Activated T-helper 2 cell treated with anti-CD3 and anti-CD28 coated beads, Interferon-gamma antibody, Interleukin-2, Interleukin-4, amounts not matched to agents 10 μg/mL and 5 μg/mL and 100 μg/mL, durations not matched to agents 14 hours and 24 hours and 36 hours (primary cell): ENCODE data around the gene PSPN. TPM values are rescaled to one million over a fixed set of nuclear protein-coding genes. Genes with fewer than 3 reads are reported as not detected.
"Not testable (repeated sequence)": the region's sequence is repeated elsewhere in the genome, so short reads cannot be mapped to it uniquely, and the experiment has no call there.

Experiments
- DNase-seq: peaks from one replicate; pipeline ENCODE4 v3.0.0; 2021; ENCODE audit warnings: low spot score
- H3K27ac Mint-ChIP-seq: one replicate; pipeline ENCODE4 v1.8.0; 2021; ENCODE audit warnings: mixed read lengths
- H3K27me3 Mint-ChIP-seq: one replicate; pipeline ENCODE4 v1.8.0; 2021; ENCODE audit warnings: low read depth, mixed read lengths
- H3K36me3 Mint-ChIP-seq: one replicate; pipeline ENCODE4 v1.8.0; 2021; ENCODE audit warnings: low read depth, mixed read lengths
- H3K4me1 Mint-ChIP-seq: one replicate; pipeline ENCODE4 v1.8.0; 2021; ENCODE audit warnings: low read depth, mixed read lengths
- H3K4me3 Mint-ChIP-seq: one replicate; pipeline ENCODE4 v1.8.0; 2021; ENCODE audit warnings: low read depth, mild to moderate bottlenecking, moderate library complexity, mixed read lengths
- H3K9me3 Mint-ChIP-seq: one replicate; pipeline ENCODE4 v1.8.0; 2021; ENCODE audit warnings: mixed read lengths
- intact Hi-C: fragments of 100-400 bp; cut with micrococcal nuclease; formaldehyde crosslinking; loops from one replicate; pipeline ENCODE4 v1.15.1; 2023
- total RNA-seq: library from RNA; stranded (reverse); gene quantifications from 2 replicates; pipeline ENCODE4 v1.2.3, GENCODE V29; 2022

PSPN gene
- total RNA-seq, 1 donor from 2014 or later: 1.6 TPM

DNA sequence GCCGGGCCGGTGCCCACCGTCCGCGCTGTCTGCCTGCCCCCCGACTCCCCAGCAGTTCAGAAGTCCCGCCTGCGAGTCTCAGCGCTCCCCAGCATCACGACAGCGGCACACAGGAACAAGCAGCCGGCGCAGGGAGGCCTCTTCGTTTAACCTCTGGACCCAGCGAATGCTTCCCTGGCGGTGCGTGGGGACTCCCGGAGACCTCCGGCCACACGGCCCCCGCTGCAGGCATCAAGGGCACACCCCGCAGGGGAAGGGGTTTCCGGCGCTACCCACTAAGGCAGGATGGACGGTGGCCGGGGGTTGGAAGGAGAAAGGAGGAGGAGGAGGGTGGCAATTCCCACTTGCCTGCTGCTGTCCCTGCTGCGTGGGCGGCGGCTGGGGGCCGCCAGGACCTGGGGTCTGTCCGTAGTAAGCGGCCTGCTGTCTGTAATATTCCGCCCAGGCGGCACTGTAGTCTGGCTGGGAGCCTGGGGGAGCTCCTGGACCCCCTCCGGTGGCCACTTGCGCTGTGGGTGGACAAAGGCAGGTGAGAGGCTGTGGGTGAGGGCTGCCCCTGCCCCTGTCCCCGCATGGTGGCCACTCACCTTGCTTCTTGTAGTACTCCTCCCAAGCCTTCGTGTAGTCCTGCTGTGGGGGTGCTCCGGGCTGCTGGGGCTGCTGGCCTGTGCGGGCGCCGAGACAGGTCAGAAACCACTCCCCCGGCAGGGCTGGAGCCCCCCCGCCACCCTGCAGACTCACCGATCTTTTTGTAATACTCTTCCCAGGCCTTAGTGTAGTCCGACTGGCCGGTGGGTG lies 39.3 kb upstream of the PSPN start:
- Mint-ChIP-seq H3K9me3 (no peaks in the 10 kb centered on the region), H3K27ac (no peak overlapping the region), H3K4me1 (no peaks in the 10 kb centered on the region), H3K4me3 (no peak overlapping the region), H3K36me3 (peaks cover 53% of the 10 kb centered on the region), H3K27me3 (no peaks in the 10 kb centered on the region)
- DNase-seq: no peak
- intact Hi-C loops: no loop called here

DNA sequence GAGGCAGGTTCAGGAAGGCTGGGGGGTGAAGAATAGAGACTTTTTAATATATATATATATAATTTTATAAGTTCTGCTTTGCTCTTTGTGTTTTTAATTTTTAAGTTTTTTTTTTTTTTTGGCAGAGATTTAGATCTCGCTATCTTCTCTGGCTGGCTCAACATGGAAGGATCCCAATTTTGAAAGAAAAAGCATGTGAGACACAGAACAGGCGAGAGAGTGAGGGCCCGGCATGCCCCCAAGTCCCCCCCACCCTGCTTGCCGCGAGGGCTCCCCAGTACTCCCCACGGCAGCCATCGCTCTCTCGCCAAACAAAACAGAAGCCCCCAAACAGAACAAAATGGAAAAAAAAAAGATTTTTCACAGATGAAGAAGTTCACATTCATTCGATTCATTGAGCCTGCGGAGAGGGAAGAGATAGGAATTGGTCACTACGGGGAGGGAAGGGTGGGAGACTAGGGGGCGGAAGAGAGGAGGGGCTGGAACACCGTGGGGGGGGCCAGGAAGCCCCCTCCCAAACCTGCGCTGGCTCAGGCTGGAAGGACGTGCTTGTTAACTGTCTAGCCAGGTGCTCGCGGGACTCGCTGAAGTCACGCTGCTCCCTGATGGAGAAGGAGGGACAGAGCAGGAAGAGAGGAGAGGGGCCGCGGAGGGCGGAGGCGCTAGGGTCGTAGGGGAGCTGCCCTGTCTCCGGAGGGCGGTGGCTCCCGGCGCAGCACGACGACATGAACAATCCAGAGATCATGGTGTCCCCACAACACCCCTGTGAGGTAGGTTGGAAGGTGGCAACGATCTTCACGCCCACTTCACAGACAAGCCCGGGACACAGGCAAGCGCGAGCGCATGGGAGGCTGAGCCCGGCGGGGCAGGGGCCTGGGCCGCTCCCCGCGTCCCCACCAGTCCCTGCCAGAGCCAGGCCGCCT lies 38.2 kb upstream of the PSPN start:
- H3K4me3 Mint-ChIP-seq: no peak overlapping the region
- H3K9me3 Mint-ChIP-seq: no peaks in the 10 kb centered on the region
- H3K4me1 Mint-ChIP-seq: no peaks in the 10 kb centered on the region
- H3K27me3 Mint-ChIP-seq: no peaks in the 10 kb centered on the region
- peaks cover 46% of the 10 kb centered on the region for H3K36me3 Mint-ChIP-seq
- no peak overlapping the region for H3K27ac Mint-ChIP-seq
- intact Hi-C loops: no loop called here
- DNase-seq: no peak

DNA sequence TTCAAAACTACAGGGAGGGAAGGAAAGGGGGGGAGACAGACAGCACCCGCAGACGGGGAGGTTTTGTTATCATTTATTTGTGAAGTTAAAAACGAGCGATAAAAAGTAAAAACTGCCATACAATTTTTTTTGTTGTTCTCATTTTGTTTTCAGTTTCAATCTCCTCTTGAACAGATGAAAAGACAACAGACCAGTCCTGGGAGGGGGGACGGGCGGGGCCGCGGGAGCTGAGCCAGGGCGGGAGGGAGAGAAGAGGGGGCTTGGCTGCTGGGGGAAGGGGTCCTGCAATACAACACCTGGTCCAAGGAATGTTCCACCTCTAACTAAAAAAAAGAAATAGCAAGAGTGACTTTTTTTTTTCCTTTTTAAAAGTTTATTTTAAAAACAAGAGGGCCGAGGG lies 37.6 kb upstream of the PSPN start:
- H3K9me3 Mint-ChIP-seq: no peaks in the 10 kb centered on the region
- no peak overlapping the region for H3K4me3 Mint-ChIP-seq
- intact Hi-C loops: no loop called here
- peaks cover 39% of the 10 kb centered on the region for H3K36me3 Mint-ChIP-seq
- H3K27me3 Mint-ChIP-seq: no peaks in the 10 kb centered on the region
- no peak overlapping the region for H3K27ac Mint-ChIP-seq
- no peaks in the 10 kb centered on the region for H3K4me1 Mint-ChIP-seq
- no peak for DNase-seq

DNA sequence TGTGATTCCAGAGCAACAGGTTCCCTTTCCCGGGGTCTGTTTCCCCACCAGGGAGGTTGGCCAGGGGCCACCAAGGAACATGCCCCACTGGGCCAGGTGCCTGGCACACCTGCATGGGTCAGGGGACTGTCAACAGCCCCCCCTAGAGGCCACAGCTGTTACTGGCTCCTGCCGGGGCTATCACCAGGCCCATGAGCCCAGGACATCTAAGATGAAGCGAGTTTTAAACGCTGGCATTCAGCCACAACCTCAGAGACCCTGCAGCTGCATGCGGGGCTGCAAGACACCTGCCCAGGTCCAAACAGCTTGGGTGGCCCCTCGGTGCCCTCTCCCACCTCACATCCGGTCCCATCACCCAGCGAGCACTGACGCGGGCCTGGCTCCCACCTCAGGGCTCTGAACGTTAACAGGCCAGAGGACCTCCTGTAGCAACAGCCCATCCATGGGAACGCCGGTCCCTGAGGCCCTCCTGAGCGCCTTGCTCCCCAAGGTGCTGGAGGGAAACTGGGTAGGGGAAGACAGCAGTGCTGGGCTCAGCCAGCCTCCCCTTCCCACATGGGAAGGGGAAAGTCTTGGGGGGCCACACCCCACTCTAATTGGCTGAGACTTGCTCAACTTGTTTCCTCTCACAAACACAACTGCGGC lies 36.8 kb upstream of the PSPN start:
- Mint-ChIP-seq H3K27me3 (no peaks in the 10 kb centered on the region), H3K36me3 (peaks cover 32% of the 10 kb centered on the region), H3K4me1 (no peaks in the 10 kb centered on the region), H3K9me3 (no peaks in the 10 kb centered on the region), H3K27ac (no peak overlapping the region), H3K4me3 (no peak overlapping the region)
- no peak for DNase-seq
- intact Hi-C loops: no loop called here

DNA sequence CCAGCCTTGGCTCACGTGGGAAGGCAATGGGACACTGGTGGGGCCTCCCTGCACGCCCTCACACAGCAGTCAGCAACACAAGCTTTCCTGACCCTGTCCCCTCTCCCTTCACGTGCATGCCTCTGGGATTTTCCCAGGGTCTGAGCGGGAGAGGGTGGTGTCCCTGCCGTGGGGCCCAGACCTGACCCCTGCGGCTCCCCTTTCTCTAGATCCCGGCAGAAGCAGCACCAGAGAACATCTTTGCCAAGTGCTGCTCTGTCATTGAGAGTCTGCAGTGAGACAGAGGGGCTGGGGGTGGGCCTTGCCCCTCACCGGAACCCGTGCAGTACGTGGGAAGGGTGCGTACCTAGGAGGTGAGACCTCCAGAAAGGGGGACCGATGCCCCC lies 36.3 kb upstream of the PSPN start:
- no peak for DNase-seq
- intact Hi-C loops: no loop called here
- Mint-ChIP-seq H3K27ac (no peak overlapping the region), H3K4me3 (no peak overlapping the region), H3K4me1 (no peaks in the 10 kb centered on the region), H3K27me3 (no peaks in the 10 kb centered on the region), H3K9me3 (no peaks in the 10 kb centered on the region), H3K36me3 (peaks cover 27% of the 10 kb centered on the region)

DNA sequence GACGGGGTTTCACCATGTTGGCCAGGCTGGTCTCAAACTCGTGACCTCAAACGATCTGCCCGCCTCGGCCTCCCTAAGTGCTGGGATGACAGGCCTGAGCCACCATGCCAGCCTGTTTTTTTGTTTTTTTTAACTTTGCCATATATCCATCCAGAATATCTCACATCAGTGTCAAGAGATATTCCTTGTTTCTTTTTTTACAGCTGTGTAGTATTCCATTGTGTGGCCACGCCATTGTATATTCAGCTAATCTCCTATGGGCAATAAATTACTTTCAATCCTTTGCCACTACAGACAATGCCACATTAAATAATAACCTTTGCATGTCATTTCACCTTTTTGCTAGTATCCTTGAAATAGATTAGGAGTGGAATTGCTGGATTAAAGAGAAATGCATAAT lies 33.6 kb upstream of the PSPN start:
- Mint-ChIP-seq H3K9me3 (no peaks in the 10 kb centered on the region), H3K36me3 (peaks cover 6% of the 10 kb centered on the region), H3K27ac (no peak overlapping the region), H3K4me3 (no peak overlapping the region), H3K27me3 (no peaks in the 10 kb centered on the region), H3K4me1 (no peaks in the 10 kb centered on the region)
- DNase-seq: no peak
- intact Hi-C loops: no loop called here

DNA sequence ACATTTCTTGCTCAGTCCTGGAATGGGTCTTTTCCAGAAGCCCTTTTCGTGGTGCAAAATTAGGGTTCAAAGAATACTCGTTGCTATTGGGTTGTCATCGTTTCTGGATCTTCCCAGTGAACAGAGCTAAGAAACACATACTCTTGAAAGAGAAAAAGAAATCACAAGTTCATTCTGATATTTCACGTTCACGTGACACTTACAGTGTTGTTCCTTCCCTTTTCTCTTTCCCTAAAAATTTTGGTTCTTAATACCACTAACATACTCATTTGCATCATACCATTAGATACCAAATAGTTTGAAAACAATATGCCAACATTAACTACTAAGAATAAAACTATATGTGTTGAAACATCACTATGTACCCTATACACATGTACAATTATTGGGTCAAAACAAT lies 30.7 kb upstream of the PSPN start:
- H3K4me3 Mint-ChIP-seq: no peak overlapping the region
- no peak overlapping the region for H3K27ac Mint-ChIP-seq
- peaks cover 2% of the 10 kb centered on the region for H3K27me3 Mint-ChIP-seq
- no peaks in the 10 kb centered on the region for H3K9me3 Mint-ChIP-seq
- DNase-seq: no peak
- H3K36me3 Mint-ChIP-seq: no peaks in the 10 kb centered on the region
- no peaks in the 10 kb centered on the region for H3K4me1 Mint-ChIP-seq
- intact Hi-C loops: no loop called here

DNA sequence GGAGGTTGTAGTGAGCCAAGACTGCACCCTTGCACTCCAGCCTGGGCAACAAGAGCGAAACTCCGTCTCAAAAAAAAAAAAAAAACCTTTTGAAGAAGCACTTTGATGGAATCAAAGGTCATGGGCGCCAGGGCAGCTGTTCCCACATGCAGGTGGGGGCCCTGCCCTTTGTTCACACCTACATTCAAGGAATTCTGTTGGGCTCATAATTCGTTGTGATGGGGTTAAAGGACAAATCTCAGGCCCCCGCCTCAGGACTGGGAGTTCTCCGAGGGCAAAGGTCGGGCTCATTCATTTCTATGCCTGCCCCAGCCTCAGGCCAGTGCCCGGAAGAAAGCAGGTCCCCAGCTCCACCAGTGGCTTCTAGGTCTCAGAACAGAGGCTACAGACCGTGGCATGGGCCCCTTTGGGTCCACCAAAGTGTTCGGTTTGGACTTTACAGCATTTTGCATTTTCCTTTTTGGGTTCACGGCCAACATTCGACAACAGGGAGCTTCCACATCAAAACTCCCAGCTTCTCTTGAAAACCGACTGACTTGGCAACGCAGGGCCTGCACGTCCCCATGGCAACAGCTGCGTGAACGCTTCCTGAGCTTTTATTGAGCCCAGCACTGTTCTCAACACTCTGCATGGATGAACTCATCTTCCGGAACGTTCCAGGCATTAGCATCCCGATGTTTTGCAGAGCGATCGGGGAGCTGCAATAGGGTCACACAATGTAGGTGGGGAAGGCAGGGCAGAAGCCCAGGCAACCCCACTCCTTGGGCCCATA lies 27.3 kb upstream of the PSPN start:
- H3K4me3 Mint-ChIP-seq: no peak overlapping the region
- H3K4me1 Mint-ChIP-seq: no peaks in the 10 kb centered on the region
- intact Hi-C loops: no loop called here

DNA sequence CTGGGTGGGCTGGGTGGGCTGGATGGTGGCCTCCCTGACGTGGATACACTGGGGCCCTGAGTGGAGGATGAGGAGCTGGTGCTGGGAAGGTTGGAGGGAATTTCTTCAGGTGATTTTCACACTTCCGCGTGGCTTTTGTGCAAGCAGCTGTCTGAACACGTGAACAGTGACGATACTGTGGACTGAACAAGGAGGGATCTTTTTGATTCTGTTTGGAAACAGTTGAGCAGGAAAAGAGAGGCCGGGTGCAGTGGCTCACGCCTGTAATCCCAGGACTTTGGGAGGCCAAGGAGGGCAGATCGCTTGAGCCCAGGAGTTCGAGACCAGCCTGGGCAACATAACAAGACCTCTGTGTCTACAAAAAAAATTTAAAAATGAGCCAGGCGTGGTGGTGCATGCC lies 26.3 kb upstream of the PSPN start:
- no peak overlapping the region for H3K4me3 Mint-ChIP-seq
- no peak for DNase-seq
- no peaks in the 10 kb centered on the region for H3K9me3 Mint-ChIP-seq
- H3K27ac Mint-ChIP-seq: no peak overlapping the region
- intact Hi-C loops: no loop called here
- H3K36me3 Mint-ChIP-seq: no peaks in the 10 kb centered on the region
- H3K4me1 Mint-ChIP-seq: no peaks in the 10 kb centered on the region
- peaks cover 2% of the 10 kb centered on the region for H3K27me3 Mint-ChIP-seq

More for the DNA sequence above, 27.3 kb upstream of the PSPN start:
- no peak overlapping the region for H3K27ac Mint-ChIP-seq
- H3K9me3 Mint-ChIP-seq: no peaks in the 10 kb centered on the region
- no peak for DNase-seq
- no peaks in the 10 kb centered on the region for H3K36me3 Mint-ChIP-seq
- H3K27me3 Mint-ChIP-seq: peaks cover 2% of the 10 kb centered on the region

DNA sequence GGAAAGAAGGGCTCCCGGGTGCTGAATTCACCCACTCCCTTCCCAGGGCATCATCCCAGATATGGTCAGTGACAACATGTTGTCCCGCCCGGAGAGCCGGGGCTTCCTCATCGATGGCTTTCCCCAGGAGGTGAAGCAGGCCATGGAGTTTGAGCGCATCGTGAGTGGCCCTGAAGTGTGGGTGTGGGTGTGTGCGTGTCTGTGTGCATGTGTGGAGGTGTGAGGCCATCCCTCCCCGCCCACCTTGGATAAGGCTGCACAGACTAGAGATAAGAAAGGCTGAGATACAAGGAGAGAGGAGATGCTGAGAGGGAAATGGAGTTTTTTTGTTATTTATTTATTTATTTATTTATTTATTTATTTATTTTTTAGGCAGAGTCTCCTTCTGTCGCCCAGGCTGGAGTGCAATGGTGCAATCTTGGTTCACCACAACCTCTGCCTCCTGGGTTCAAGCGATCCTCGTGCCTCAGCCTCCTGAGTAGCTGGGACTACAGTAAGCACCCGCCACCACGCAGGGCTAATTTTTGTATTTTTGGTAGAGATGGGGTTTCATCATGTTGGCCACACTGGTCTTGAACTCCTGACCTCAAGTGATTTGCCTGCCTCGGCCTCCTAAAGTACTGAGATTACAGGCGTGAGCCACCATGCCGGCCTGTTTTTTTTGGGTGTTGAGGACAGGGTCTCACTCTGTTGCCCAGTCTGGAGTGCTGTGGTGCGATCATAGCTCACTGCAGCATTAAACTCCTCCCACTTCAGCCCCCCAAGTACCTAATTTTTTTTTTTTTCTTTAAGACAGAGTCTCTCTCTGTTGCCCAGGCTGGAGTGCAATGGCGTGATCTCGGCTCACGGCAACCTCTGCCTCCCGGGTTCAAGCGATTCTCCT lies 24.6 kb upstream of the PSPN start:
- H3K27me3 Mint-ChIP-seq, intact Hi-C loops, H3K9me3 Mint-ChIP-seq, H3K36me3 Mint-ChIP-seq, H3K4me1 Mint-ChIP-seq, DNase-seq, H3K4me3 Mint-ChIP-seq, H3K27ac Mint-ChIP-seq: not testable (repeated sequence)

DNA sequence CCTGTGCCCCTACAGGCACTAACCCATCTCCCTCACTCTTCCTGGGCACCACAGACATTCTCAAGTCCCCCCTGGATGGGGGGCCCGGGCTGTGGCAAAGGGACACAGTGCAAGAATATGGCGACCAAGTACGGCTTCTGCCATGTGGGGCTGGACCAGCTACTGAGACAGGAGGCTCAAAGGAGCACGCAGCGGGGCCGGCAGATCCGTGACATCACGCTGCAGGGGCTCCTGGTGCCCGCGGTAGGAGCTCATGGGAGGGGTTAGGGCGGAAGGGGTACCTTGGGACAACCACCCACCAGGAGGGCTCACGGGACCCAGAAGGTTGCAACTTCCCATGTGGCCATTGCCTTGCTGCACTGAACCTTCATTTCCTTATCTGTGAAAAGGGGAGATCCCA lies 20.6 kb upstream of the PSPN start:
- no peak overlapping the region for H3K4me3 Mint-ChIP-seq
- H3K4me1 Mint-ChIP-seq: peaks cover 18% of the 10 kb centered on the region
- no peak overlapping the region for H3K27ac Mint-ChIP-seq
- peaks cover 11% of the 10 kb centered on the region for H3K36me3 Mint-ChIP-seq
- DNase-seq: no peak
- no peaks in the 10 kb centered on the region for H3K9me3 Mint-ChIP-seq
- intact Hi-C loops: no loop called here
- H3K27me3 Mint-ChIP-seq: no peaks in the 10 kb centered on the region

DNA sequence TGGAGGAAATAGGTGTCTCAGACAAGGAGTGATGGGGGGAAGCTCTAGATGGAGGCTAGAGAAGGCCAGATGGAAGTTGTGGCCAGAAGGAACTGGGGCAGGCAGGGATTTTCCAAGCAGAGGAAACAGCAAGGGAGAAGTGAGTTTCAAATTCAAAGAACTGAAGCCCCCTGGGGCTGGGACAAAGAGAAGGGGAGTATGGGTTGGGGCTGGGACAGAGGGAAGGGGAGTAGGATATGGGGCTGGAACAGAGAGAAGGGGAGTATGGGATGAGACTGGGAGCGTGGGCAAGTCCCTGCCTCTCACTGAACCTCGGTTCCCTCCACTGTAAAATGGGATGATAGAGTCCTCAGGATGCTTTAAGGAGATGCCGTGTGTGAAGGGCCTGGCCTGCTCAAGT lies 19.1 kb upstream of the PSPN start:
- Mint-ChIP-seq H3K36me3 (peaks cover 16% of the 10 kb centered on the region), H3K27me3 (no peaks in the 10 kb centered on the region), H3K4me1 (peaks cover 22% of the 10 kb centered on the region), H3K4me3 (peak overlapping the region; percentile 49), H3K27ac (peak overlapping the region; percentile 40), H3K9me3 (no peaks in the 10 kb centered on the region)
- DNase-seq: no peak
- intact Hi-C loops: no loop called here
